T-helper 17 cell (primary cell): ENCODE measurements around the gene TMEM39B. TPM values are rescaled to one million over a fixed set of nuclear protein-coding genes. Genes with fewer than 3 reads are reported as not detected.
"Not testable (repeated sequence)": the region's sequence is repeated elsewhere in the genome, so short reads cannot be mapped to it uniquely, and the experiment has no call there.

Source experiments
- ATAC-seq: fragments of 150-1000 bp; cut with Tn5 transposase; 2 replicates; pipeline ENCODE4 v1.10.0; 2021; ENCODE audit warnings: mild to moderate bottlenecking, moderate library complexity
- DNase-seq, 3 donors: peaks; one replicate each; pipeline versions ENCODE4 v3.0.0 to v3.0.0-alpha.2; 2020 to 2021
- H3K9me3 ChIP-seq: one replicate; pipeline ENCODE4 v1.7.0; 2013; ENCODE audit warnings: low read length, mild to moderate bottlenecking; ENCODE audit not compliant: control insufficient read depth, poor library complexity, severe bottlenecking
- H3K27ac Mint-ChIP-seq: one replicate; pipeline ENCODE4 v1.8.0; 2022; ENCODE audit warnings: mild to moderate bottlenecking, moderate library complexity, mixed read lengths
- H3K27me3 Mint-ChIP-seq: one replicate; pipeline ENCODE4 v1.8.0; 2022; ENCODE audit warnings: mixed read lengths
- H3K36me3 Mint-ChIP-seq: one replicate; pipeline ENCODE4 v1.8.0; 2022; ENCODE audit warnings: low read depth, mixed read lengths
- H3K4me1 Mint-ChIP-seq: one replicate; pipeline ENCODE4 v1.8.0; 2022; ENCODE audit warnings: mild to moderate bottlenecking, mixed read lengths
- H3K4me3 Mint-ChIP-seq: one replicate; pipeline ENCODE4 v1.8.0; 2022; ENCODE audit warnings: mild to moderate bottlenecking, moderate library complexity, mixed read lengths
- total RNA-seq, 4 donors: library from RNA in 2 of 4; stranded (reverse) in 2 of 4; gene quantifications; one replicate each; pipeline ENCODE4 v1.2.3 and lab custom pipeline; 2022 to 2026

The TMEM39B gene
- total RNA-seq, 2 donors from 2014 or later, result 15.8 to 16.7 TPM

DNA sequence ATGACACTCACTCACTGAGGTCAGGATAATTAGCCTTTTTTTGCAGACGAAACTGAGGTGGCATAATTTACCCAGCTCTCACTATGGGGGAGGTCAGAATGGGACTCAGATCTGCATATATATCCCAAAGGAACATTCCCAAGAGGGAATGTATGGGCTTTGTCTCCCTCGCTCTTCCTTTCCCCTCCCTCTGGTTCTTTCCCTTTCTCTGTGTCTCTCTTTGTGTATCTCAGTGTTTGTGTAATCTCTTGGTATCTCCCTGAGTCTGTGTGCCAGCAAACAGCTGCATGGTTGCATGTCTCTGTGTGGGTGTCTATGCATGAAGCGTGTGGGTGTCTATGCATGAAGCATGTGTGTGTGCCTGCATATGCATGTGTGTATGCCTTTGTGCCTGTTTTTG is 4.7 kb downstream of the TMEM39B start:
- H3K4me1 Mint-ChIP-seq, result peaks cover 27% of the 10 kb centered on the region
- no peaks in the 10 kb centered on the region for H3K9me3 ChIP-seq
- H3K27me3 Mint-ChIP-seq, result no peaks in the 10 kb centered on the region
- H3K27ac Mint-ChIP-seq, result peak overlapping the region; percentile 32
- ATAC-seq, result no peak
- DNase-seq, result no peak
- H3K36me3 Mint-ChIP-seq, result peaks cover 10% of the 10 kb centered on the region
- no peak overlapping the region for H3K4me3 Mint-ChIP-seq

DNA sequence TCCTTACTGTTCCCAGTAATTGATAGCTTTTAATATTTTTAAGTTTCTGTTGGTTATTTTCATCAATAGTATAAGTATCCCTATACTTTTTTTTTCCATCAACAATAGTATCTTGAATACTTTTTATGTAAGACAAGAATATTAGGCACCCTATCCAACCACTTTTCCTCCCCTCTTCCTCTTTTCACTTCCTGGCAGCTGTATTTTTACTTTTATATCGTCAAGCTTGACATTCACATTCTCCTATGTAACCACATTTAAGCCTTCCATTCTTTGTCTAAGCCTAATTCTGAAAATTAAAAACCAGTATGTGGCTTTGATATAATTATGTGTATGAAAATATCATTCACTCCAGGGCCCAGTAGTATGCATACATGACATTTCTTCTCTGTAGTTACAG is 9.3 kb downstream of the TMEM39B start:
- DNase-seq (no peak), ATAC-seq (no peak)
- H3K4me3 Mint-ChIP-seq, result no peak overlapping the region
- H3K36me3 Mint-ChIP-seq, result peaks cover 9% of the 10 kb centered on the region
- no peaks in the 10 kb centered on the region for H3K9me3 ChIP-seq
- H3K4me1 Mint-ChIP-seq, result peaks cover 10% of the 10 kb centered on the region
- no peaks in the 10 kb centered on the region for H3K27me3 Mint-ChIP-seq
- no peak overlapping the region for H3K27ac Mint-ChIP-seq

DNA sequence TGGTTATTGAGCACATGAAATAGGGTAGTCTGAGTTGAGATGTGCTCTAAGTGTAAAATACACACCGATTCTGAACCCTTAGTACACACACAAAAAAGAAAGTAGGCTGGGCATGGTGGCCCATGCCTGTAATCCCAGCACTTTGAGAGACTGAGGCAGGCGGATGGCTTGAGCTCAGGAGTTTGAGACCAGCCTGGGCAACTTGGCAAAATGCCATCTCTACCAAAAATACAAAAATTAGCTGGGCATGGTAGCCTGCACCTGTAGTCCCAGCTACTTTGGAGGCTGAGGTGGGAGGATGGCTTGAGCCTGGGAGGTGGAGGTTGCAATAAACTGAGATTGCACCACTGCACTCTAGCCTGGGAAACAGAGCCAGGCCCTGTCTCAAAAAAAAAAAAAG is 13.6 kb downstream of the TMEM39B start:
- not testable (repeated sequence) for ATAC-seq, H3K27me3 Mint-ChIP-seq, H3K36me3 Mint-ChIP-seq

DNA sequence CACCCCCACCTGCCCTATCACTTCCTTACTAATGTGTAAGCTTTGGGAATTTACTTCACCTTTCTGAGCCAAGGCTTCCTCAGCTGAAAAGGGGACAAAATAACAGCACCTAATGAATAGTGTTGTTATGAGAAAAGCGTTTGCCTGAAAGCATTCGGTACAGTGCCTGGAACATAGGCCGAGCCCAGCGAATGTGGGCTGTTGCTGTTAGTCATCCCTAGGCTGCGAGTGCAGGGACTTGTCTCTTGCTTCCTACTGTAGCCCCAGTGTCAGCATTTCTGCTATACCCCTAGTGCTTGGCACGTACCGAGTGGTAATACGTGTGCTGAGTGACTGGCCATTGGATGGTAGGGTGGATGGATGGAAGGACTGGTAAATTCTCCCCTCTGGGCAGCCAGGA is 18.4 kb downstream of the TMEM39B start:
- peaks cover 2% of the 10 kb centered on the region for H3K4me1 Mint-ChIP-seq
- DNase-seq (no peak), ATAC-seq (no peak)
- no peak overlapping the region for H3K27ac Mint-ChIP-seq
- no peak overlapping the region for H3K4me3 Mint-ChIP-seq
- H3K27me3 Mint-ChIP-seq, result no peaks in the 10 kb centered on the region
- H3K9me3 ChIP-seq, result no peaks in the 10 kb centered on the region
- peaks cover 6% of the 10 kb centered on the region for H3K36me3 Mint-ChIP-seq

More for the DNA sequence above, 13.6 kb downstream of the TMEM39B start:
- H3K27ac Mint-ChIP-seq, result peak overlapping the region; percentile 41
- not testable (repeated sequence) for H3K4me1 Mint-ChIP-seq, H3K9me3 ChIP-seq, H3K4me3 Mint-ChIP-seq, DNase-seq

DNA sequence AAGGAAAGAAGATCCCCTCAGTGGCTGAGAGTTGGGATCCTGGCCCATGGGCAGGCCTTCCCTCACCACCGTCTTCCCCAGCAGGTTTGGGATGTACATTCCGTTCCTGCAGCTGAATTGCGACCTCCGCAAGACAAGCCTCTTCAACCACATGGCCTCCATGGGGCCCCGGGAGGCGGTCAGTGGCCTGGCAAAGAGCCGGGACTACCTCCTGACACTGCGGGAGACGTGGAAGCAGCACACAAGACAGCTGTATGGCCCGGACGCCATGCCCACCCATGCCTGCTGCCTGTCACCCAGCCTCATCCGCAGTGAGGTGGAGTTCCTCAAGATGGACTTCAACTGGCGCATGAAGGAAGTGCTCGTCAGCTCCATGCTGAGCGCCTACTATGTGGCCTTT is 18.9 kb downstream of the TMEM39B start:
- Mint-ChIP-seq H3K4me3 (no peak overlapping the region), H3K27me3 (no peaks in the 10 kb centered on the region), H3K4me1 (peaks cover 2% of the 10 kb centered on the region), H3K36me3 (peaks cover 6% of the 10 kb centered on the region), H3K27ac (no peak overlapping the region)
- no peaks in the 10 kb centered on the region for H3K9me3 ChIP-seq
- no peak for DNase-seq
- ATAC-seq, result no peak

DNA sequence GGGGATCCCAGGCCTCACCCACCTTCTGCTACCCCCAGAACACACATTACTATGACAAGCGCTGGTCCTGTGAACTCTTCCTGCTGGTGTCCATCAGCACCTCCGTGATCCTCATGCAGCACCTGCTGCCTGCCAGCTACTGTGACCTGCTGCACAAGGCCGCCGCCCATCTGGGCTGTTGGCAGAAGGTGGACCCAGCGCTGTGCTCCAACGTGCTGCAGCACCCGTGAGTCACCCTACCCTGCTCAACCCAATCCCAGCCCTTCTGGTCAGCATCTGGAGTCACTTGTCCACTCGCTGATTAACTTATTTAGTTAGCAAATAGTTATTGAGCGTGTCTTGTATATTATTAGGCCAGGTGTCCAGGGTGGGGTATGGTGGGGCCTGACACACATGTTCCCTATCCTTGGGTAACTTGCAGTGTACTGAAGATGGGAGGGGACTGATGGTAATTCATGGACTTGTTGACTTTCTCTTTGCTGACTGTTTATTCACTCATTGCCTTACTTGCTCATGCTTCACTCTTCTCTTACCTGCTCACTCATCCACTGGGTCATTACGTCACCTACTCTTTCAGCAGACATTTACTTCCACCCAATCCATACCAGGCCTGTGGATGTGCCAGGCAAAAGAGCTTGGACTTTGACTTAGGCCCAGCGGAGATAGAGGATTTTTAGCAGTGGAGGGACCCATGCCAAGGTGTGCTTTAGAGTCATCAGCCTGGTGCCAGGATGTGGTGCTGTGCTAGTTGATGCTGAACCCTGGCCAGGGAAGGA is 22.2 kb downstream of the TMEM39B start:
- no peaks in the 10 kb centered on the region for H3K27me3 Mint-ChIP-seq
- ATAC-seq (no peak), DNase-seq (no peak)
- peaks cover 2% of the 10 kb centered on the region for H3K4me1 Mint-ChIP-seq
- H3K36me3 Mint-ChIP-seq, result peaks cover 6% of the 10 kb centered on the region
- H3K4me3 Mint-ChIP-seq, result no peak overlapping the region
- H3K27ac Mint-ChIP-seq, result no peak overlapping the region
- no peaks in the 10 kb centered on the region for H3K9me3 ChIP-seq

DNA sequence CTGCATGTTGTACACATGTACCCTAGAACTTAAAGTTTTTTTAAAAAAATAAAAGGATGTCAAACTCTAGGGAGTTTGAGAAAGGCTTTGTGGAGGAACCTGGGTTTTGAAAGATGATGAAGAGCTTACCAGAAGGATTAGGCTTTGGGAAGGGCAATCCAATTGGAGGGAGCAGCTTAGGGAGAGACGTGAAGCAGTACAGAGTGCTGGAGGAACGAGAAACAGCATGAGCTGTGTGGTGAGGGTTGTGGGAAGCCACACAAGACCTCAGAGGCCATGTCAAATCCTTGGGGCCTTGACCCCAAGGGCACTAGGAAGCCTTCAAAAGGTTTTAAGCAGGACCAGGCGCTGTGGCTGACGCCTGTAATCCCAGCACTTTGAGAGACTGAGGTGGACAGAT is 26.7 kb downstream of the TMEM39B start:
- no peak overlapping the region for H3K27ac Mint-ChIP-seq
- H3K27me3 Mint-ChIP-seq, result no peaks in the 10 kb centered on the region
- ATAC-seq, result no peak
- peaks cover 2% of the 10 kb centered on the region for H3K4me1 Mint-ChIP-seq
- H3K9me3 ChIP-seq, result no peaks in the 10 kb centered on the region
- H3K36me3 Mint-ChIP-seq, result peaks cover 8% of the 10 kb centered on the region
- no peak overlapping the region for H3K4me3 Mint-ChIP-seq
- no peak for DNase-seq

DNA sequence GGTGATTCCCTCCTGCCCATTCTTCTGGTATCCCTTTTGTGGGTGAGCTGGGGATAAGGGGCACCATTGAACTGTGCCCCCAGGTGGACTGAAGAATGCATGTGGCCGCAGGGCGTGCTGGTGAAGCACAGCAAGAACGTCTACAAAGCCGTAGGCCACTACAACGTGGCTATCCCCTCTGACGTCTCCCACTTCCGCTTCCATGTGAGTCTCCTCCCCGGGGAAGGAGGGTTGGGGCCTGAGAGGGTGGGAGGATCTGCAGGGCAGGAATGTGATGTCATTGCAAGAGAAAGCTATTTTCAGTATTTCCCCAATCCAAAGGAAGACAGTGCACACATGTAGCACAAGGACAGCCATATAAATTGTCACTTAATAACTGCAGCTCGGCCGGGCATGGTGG is 27.6 kb downstream of the TMEM39B start:
- no peak overlapping the region for H3K4me3 Mint-ChIP-seq
- peaks cover 6% of the 10 kb centered on the region for H3K36me3 Mint-ChIP-seq
- DNase-seq (no peak), ATAC-seq (no peak)
- H3K27me3 Mint-ChIP-seq, result no peaks in the 10 kb centered on the region
- H3K9me3 ChIP-seq, result no peaks in the 10 kb centered on the region
- H3K27ac Mint-ChIP-seq, result no peak overlapping the region
- H3K4me1 Mint-ChIP-seq, result no peaks in the 10 kb centered on the region

DNA sequence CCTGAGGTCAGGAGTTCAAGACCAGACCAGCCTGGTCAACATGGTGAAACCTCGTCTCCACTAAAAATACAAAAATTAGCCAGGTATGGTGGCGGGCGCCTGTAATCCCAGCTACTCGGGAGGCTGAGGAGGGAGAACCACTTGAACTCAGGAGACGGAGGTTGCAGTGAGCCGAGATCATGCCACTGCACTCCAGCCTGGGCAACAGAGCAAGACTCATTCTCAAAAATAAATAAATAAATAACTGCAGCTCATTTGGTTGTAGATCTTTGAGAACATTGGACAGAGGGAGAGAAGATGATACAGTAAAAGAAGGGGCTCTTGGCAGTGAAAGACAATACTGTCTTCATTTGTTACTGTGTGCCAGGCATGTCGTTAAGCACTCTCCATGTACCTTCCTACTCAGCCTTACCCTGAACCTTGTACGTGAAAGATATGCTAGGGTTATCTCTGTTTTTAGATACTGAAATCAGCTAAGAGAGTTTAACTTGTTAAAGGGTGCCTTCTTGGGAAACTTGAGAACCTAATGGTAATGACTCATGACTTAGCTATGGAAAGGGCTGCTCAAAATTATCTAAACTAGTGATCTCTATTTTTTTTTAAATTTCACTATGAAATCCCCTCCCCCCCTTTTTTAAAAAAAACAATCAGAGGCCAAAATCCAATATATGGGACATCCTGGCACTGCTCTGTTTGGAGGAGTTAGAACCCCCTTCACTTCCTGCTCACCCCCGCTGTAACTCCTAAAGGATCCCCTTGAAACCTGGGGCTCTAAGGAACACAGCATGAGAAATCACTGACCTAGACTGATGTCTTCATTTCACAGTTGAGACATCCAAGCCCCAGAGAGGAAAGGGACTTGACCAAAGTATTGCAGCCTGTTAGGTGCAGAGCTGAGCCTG is 28.3 kb downstream of the TMEM39B start:
- H3K9me3 ChIP-seq, result no peaks in the 10 kb centered on the region
- peaks cover 3% of the 10 kb centered on the region for H3K36me3 Mint-ChIP-seq
- H3K27ac Mint-ChIP-seq, result no peak overlapping the region
- no peak for DNase-seq
- no peak overlapping the region for H3K4me3 Mint-ChIP-seq
- ATAC-seq, result no peak
- H3K27me3 Mint-ChIP-seq, result no peaks in the 10 kb centered on the region
- no peaks in the 10 kb centered on the region for H3K4me1 Mint-ChIP-seq

DNA sequence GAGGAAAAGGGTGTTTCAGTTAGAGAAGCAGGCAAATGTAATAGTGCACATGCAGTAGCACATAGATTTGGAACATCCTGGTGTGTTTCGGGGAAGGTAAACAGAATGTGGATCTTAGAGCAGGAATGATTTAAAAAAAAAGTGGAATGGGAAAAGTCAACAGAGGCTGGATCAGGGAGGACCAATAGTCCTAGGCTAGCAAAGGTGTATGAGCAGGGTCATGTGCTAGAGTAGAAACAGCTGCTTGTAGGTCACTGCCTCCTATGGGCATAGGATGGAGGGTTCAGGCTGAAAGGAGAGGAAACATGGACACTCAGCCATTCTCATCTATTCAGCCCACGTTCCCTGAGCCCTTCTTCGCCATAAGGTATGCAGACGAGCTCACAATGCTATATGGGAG is 31.4 kb downstream of the TMEM39B start:
- no peak overlapping the region for H3K4me3 Mint-ChIP-seq
- DNase-seq (no peak), ATAC-seq (no peak)
- H3K27ac Mint-ChIP-seq, result no peak overlapping the region
- H3K4me1 Mint-ChIP-seq, result peaks cover 9% of the 10 kb centered on the region
- no peaks in the 10 kb centered on the region for H3K9me3 ChIP-seq
- no peaks in the 10 kb centered on the region for H3K27me3 Mint-ChIP-seq
- peaks cover 5% of the 10 kb centered on the region for H3K36me3 Mint-ChIP-seq

DNA sequence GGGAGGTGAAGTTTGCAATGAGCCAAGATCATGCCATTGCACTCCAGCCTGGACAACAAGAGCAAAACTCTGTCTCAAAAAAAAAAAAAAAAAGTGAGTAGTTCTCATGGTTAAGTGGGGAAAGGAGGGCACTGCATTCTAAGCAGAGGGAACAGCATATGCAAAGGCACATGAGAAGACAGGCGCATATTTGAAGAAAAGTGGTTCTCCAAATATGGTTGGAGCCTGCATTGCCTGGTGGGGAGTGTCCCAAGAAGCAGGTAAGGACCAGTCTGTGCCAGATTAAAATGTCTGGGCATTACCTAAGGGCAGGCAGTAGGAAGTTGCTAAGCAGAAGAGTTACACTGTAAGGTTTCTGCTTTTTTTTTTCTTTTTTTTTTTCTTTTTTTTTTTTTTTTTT is 32.6 kb downstream of the TMEM39B start:
- H3K4me3 Mint-ChIP-seq, result no peak overlapping the region
- ATAC-seq (no peak), DNase-seq (no peak)
- peaks cover 15% of the 10 kb centered on the region for H3K4me1 Mint-ChIP-seq
- H3K27me3 Mint-ChIP-seq, result no peaks in the 10 kb centered on the region
- peaks cover 5% of the 10 kb centered on the region for H3K36me3 Mint-ChIP-seq
- no peaks in the 10 kb centered on the region for H3K9me3 ChIP-seq
- H3K27ac Mint-ChIP-seq, result no peak overlapping the region

DNA sequence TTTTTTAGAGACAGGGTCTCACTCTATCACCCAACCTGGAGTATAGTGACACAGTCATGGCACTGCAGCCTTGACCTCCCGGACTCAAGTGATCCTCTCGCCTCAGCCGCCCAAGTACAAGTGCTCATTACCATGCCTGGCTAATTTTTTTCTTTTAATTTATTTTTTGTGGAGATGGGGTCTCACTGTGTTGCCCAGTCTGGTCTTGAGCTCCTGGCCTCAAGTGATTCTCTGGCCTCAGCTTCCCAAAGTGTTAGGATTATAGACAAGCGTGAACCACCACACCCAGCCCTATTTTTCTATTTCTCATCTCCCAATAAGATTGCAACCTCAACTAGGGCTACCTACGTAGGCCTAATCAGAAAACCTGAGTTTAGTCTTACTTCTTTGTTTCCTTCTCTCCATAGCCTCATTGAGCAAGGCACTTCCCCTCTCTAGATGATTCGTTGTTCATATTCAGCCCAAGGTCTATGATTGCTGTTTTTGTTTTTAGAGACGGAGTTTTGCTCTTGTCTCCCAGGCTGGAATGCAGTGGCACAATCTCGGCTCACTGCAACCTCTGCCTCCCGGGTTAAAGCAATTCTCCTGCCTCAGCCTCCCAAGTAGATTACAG is 34.0 kb downstream of the TMEM39B start:
- peak overlapping the region; percentile 96 for H3K27ac Mint-ChIP-seq
- ATAC-seq (no peak), DNase-seq (no peak)
- peaks cover 26% of the 10 kb centered on the region for H3K4me1 Mint-ChIP-seq
- H3K36me3 Mint-ChIP-seq, result peaks cover 2% of the 10 kb centered on the region
- H3K27me3 Mint-ChIP-seq, result no peaks in the 10 kb centered on the region
- H3K4me3 Mint-ChIP-seq, result peak overlapping the region; percentile 98
- H3K9me3 ChIP-seq, result no peaks in the 10 kb centered on the region
